HCT116 (cell line): ENCODE measurements around the gene MPIG6B. TPM values are rescaled to one million over a fixed set of nuclear protein-coding genes. Genes with fewer than 3 reads are reported as not detected.

Experiments
- ATAC-seq: fragments of 200-7000 bp; cut with Tn5 transposase; 2 replicates; pipeline ENCODE4 v1.9.1; 2020; ENCODE audit warnings: mild to moderate bottlenecking, moderate library complexity
- BruUV-seq: library from RNA; stranded (reverse); fragments of 400-500 nt; replicated peaks from 2 replicates; lab custom pipeline; 2021; lab: Mats Ljungman, UMichigan
- CTCF ChIA-PET: fragments of 300-600 bp; sonication (Branson Sonifier 250); formaldehyde crosslinking; loops from one replicate; lab custom pipeline; 2021; ENCODE audit warnings: antibody characterized with exemption; lab: Charles Lee
- POLR2A ChIA-PET: fragments of 300-600, 350-600 bp; sonication (Branson Sonifier 250); formaldehyde crosslinking; loops from one replicate; lab custom pipeline; 2021; ENCODE audit warnings: antibody characterized with exemption; lab: Charles Lee
- RAD21 ChIA-PET, 2 experiments: fragments of 300-600 bp; sonication (Branson Sonifier 250); formaldehyde crosslinking; loops; one replicate each; lab custom pipeline; 2023; ENCODE audit warnings: low total read pairs in 2 of 2; ENCODE audit not compliant: uncharacterized antibody in 2 of 2, unreplicated experiment in 2 of 2, low non-redundant PET in 1 of 2; lab: Charles Lee
- DNase-seq: peaks from one replicate; pipeline ENCODE4 v3.0.0-alpha.2; 2010; ENCODE audit warnings: low read depth, low spot score
- H2AFZ ChIP-seq: fragments of 200-600 bp; shearing (Covaris generic), sonication (generic); 2 replicates; pipeline ENCODE4 v1.6.1; 2017; ENCODE audit warnings: low read depth, mixed run types, mixed read lengths, antibody characterized with exemption, low read length; ENCODE audit not compliant: poor library complexity, severe bottlenecking
- H3K27ac ChIP-seq: 2 replicates; pipeline ENCODE4 v1.5.1; 2012; ENCODE audit warnings: low read depth, low read length
- H3K27me3 ChIP-seq: fragments of 200-600 bp; sonication (generic); 2 replicates; pipeline ENCODE4 v1.6.1; 2016; ENCODE audit warnings: mixed run types, low read length, mixed read lengths; ENCODE audit not compliant: insufficient read depth
- H3K36me3 ChIP-seq, 2 experiments: fragments of 200-500 bp in 1 of 2; fragments of 200-600 bp in 1 of 2; sonication (Bioruptor generic) in 1 of 2; sonication (generic) in 1 of 2; 2 replicates each; pipeline versions ENCODE4 v1.5.1 to v1.6.1; 2014 to 2016; ENCODE audit warnings: low read length in 2 of 2, inconsistent platforms in 1 of 2, mixed read lengths in 1 of 2, mixed run types in 1 of 2; ENCODE audit not compliant: insufficient read depth in 2 of 2, control insufficient read depth in 1 of 2
- H3K4me1 ChIP-seq, 2 experiments: fragments of 200-600 bp in 1 of 2; sonication (generic) in 1 of 2; 2 replicates each; pipeline versions ENCODE4 v1.5.1 to v1.6.1; 2012 to 2017; ENCODE audit warnings: low read length in 2 of 2, inconsistent platforms in 1 of 2, mild to moderate bottlenecking in 1 of 2, mixed read lengths in 1 of 2, mixed run types in 1 of 2, moderate library complexity in 1 of 2; ENCODE audit not compliant: insufficient read depth in 2 of 2, control insufficient read depth in 1 of 2
- H3K4me2 ChIP-seq: fragments of 200-600 bp; sonication (generic); 2 replicates; pipeline ENCODE4 v1.6.1; 2017; ENCODE audit warnings: mixed run types, low read length, mixed read lengths
- H3K4me3 ChIP-seq, 2 experiments: fragments of 200-600 bp in 1 of 2; sonication (generic) in 1 of 2; replicated peaks in 1 of 2; 2 replicates each; pipeline ENCODE4 v1.5.1; 2011 to 2016; ENCODE audit warnings: low read length in 2 of 2, control low read depth in 1 of 2, low read depth in 1 of 2, mild to moderate bottlenecking in 1 of 2, mixed read lengths in 1 of 2, mixed run types in 1 of 2
- H3K79me2 ChIP-seq: fragments of 200-600 bp; sonication (generic); 2 replicates; pipeline ENCODE4 v1.6.1; 2017; ENCODE audit warnings: mild to moderate bottlenecking, mixed run types, low read length, moderate library complexity, mixed read lengths; ENCODE audit not compliant: insufficient read depth
- H3K9ac ChIP-seq: fragments of 200-600 bp; sonication (generic); 2 replicates; pipeline ENCODE4 v1.6.1; 2016; ENCODE audit warnings: low read length, mixed read lengths
- H3K9me2 ChIP-seq: fragments of 200-600 bp; sonication (generic), shearing (Covaris generic); 2 replicates; pipeline ENCODE4 v1.6.1; 2017; ENCODE audit warnings: mixed run types, mild to moderate bottlenecking, moderate library complexity; ENCODE audit not compliant: insufficient read depth
- H3K9me3 ChIP-seq, 2 experiments: fragments of 200-500 bp in 1 of 2; fragments of 200-600 bp in 1 of 2; sonication (Bioruptor generic) in 1 of 2; sonication (generic) in 1 of 2; 2 replicates each; pipeline ENCODE4 v1.6.1; 2014 to 2017; ENCODE audit warnings: low read length in 2 of 2, mixed read lengths in 2 of 2, inconsistent platforms in 1 of 2, low read depth in 1 of 2, mild to moderate bottlenecking in 1 of 2, mixed run types in 1 of 2, moderate library complexity in 1 of 2; ENCODE audit not compliant: control insufficient read depth in 1 of 2, insufficient read depth in 1 of 2
- H4K20me1 ChIP-seq: fragments of 200-600 bp; sonication (generic), shearing (Covaris generic); 2 replicates; pipeline ENCODE4 v1.6.1; 2017; ENCODE audit warnings: mixed run types, mild to moderate bottlenecking, moderate library complexity; ENCODE audit not compliant: insufficient read depth
- CBX3 ChIP-seq: IDR thresholded peaks from 2 replicates; pipeline ENCODE4 v1.6.1; 2012; ENCODE audit warnings: low read depth
- EGR1 ChIP-seq: IDR thresholded peaks from 2 replicates; pipeline ENCODE4 v1.6.1; 2012; ENCODE audit warnings: low read depth
- EZH2 ChIP-seq: fragments of 200-600 bp; sonication (generic); IDR thresholded peaks from 2 replicates; pipeline ENCODE4 v1.6.1; 2017; ENCODE audit warnings: antibody characterized with exemption, mixed run types
- FOSL1 ChIP-seq: IDR thresholded peaks from 2 replicates; pipeline ENCODE4 v1.6.1; 2012; ENCODE audit warnings: low read depth
- JUND ChIP-seq: IDR thresholded peaks from 2 replicates; pipeline ENCODE4 v1.6.1; 2012
- POLR2AphosphoS5 ChIP-seq: IDR thresholded peaks from 2 replicates; pipeline ENCODE4 v1.6.1; 2011; ENCODE audit warnings: mild to moderate bottlenecking, low read depth, low read length, moderate library complexity
- REST ChIP-seq: IDR thresholded peaks from 2 replicates; pipeline ENCODE4 v1.6.1; 2012; ENCODE audit warnings: low read depth
- SP1 ChIP-seq: IDR thresholded peaks from 2 replicates; pipeline ENCODE4 v1.6.1; 2012; ENCODE audit warnings: low read depth
- ZFX ChIP-seq: fragments of 450-650 bp; IDR thresholded peaks from 2 replicates; pipeline ENCODE4 v1.6.1; 2017
- ZNF274 ChIP-seq: fragments of 200-500 bp; sonication (Bioruptor generic); IDR thresholded peaks from 2 replicates; pipeline ENCODE4 v1.6.1; 2014; ENCODE audit warnings: mild to moderate bottlenecking, low read depth, low read length, inconsistent platforms
- intact Hi-C: fragments of 100-400 bp; cut with micrococcal nuclease; formaldehyde crosslinking; loops from 2 replicates; pipeline ENCODE4 v1.10.0; 2022
- total RNA-seq: library from RNA; stranded (reverse); gene quantifications from one replicate; pipeline ENCODE4 v1.2.1, GENCODE V29; 2021; ENCODE audit not compliant: unreplicated experiment
- TF ChIP-seq, protein P1 (sequence below): IDR thresholded peaks from 2 replicates; pipeline ENCODE4 v1.6.1; 2012
- TF ChIP-seq, protein P2 (sequence below): IDR thresholded peaks from 2 replicates; pipeline ENCODE4 v1.6.1; 2012

The MPIG6B gene
- total RNA-seq, 1 experiment from 2014 or later = 0.42 TPM

DNA sequence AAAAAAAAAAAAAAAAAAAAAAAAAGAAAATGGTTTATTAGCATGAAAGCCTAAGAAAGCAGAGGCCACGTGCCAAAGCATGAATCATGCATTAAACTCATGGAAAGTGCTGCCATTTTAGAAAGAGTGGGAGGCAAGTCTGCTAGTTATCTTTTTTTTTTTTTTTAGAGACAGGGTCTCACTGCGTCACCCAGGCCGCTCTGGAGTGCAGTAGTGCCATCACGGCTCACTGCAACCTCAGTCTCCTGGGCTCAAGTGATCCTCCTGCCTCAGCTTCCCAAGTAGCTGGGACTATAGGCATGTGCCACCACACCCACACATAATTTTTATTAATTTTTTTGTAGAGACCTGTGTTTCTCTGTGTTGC lies 48.8 kb downstream of the MPIG6B start:
- ChIA-PET RAD21 (interaction anchor here in 1 of 2 experiments (0.6 to 1.4 kb wide), 3 partner anchors 58 to 180 kb away, joined by 3 to 5 read pairs (median 3); no protein-coding TSS in a partner anchor), CTCF (interaction anchor here (0.6 to 2.0 kb wide), 3 partner anchors 20 to 813 kb away, joined by 3 to 7 read pairs (median 3); no protein-coding TSS in a partner anchor), POLR2A (interaction anchor here (0.7 to 4.8 kb wide), 3 partner anchors 25 to 58 kb away, joined by 4 to 47 read pairs (median 7); partner anchors contain the start of gene HSPA1B)
- no peak overlapping the region for H2AFZ ChIP-seq
- H3K27me3 ChIP-seq = no peaks in the 10 kb centered on the region
- H3K9me2 ChIP-seq = no peaks in the 10 kb centered on the region
- no peaks in the 10 kb centered on the region for H4K20me1 ChIP-seq
- no peak overlapping the region for H3K9ac ChIP-seq
- no peaks in the 10 kb centered on the region for H3K9me3 ChIP-seq
- no peaks in the 10 kb centered on the region for H3K79me2 ChIP-seq
- TF ChIP-seq EGR1 (no peak), ZFX (no peak), REST (no peak), SP1 (no peak), JUND (no peak), ZNF274 (no peak), EZH2 (no peak), CBX3 (no peak), FOSL1 (no peak), POLR2AphosphoS5 (no peak)
- TF ChIP-seq, protein P1, sequence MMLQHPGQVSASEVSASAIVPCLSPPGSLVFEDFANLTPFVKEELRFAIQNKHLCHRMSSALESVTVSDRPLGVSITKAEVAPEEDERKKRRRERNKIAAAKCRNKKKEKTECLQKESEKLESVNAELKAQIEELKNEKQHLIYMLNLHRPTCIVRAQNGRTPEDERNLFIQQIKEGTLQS = no peak
- TF ChIP-seq, protein P2, sequence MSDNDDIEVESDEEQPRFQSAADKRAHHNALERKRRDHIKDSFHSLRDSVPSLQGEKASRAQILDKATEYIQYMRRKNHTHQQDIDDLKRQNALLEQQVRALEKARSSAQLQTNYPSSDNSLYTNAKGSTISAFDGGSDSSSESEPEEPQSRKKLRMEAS = no peak
- DNase-seq = no peak
- H3K4me3 ChIP-seq = no peak overlapping the region
- no TSS peak for BruUV-seq
- peaks cover 36 to 59% of the 10 kb centered on the region in 2 experiments for H3K4me1 ChIP-seq
- H3K36me3 ChIP-seq = no peaks in the 10 kb centered on the region
- no peak overlapping the region for H3K27ac ChIP-seq
- no peak for ATAC-seq
- no peak overlapping the region for H3K4me2 ChIP-seq
- intact Hi-C loops = loop anchor here (1.0 to 5.0 kb wide), 3 partner anchors 55 to 1025 kb away; partner anchors contain the start of gene HSPA1B
